DND-41 (cell line): Measurements from ENCODE around the gene ID3.

Experiments used
- ATAC-seq: fragments of 200-7000 bp; cut with Tn5 transposase; 3 replicates; pipeline ENCODE4 v1.9.1; 2021; ENCODE audit warnings: low read depth; ENCODE audit not compliant: insufficient read depth
- DNase-seq: peaks from one replicate; pipeline ENCODE4 v3.0.0-alpha.2; 2020
- H2AFZ ChIP-seq: 2 replicates; pipeline ENCODE4 v1.6.0; 2012; ENCODE audit warnings: low read depth, low read length
- H3K27ac ChIP-seq: 2 replicates; pipeline ENCODE4 v1.5.1; 2012; ENCODE audit warnings: low read length, inconsistent platforms
- H3K27me3 ChIP-seq: fragments of 200-600 bp; sonication (generic); 2 replicates; pipeline ENCODE4 v1.6.0; 2012; ENCODE audit warnings: low read length, mild to moderate bottlenecking, inconsistent platforms; ENCODE audit not compliant: insufficient read depth, poor library complexity
- H3K36me3 ChIP-seq: 2 replicates; pipeline ENCODE4 v1.5.1; 2012; ENCODE audit warnings: low read length, inconsistent platforms; ENCODE audit not compliant: insufficient read depth
- H3K4me1 ChIP-seq: 2 replicates; pipeline ENCODE4 v1.5.1; 2012; ENCODE audit warnings: mild to moderate bottlenecking, low read length; ENCODE audit not compliant: insufficient read depth
- H3K4me2 ChIP-seq: 2 replicates; pipeline ENCODE4 v1.6.0; 2012; ENCODE audit warnings: mild to moderate bottlenecking, moderate library complexity, low read length, inconsistent platforms; ENCODE audit not compliant: insufficient read depth
- H3K4me3 ChIP-seq, 2 experiments: fragments of 200-600 bp in 1 of 2; shearing (Covaris generic) in 1 of 2; 2 replicates each; pipeline ENCODE4 v1.5.1; 2012 to 2016; ENCODE audit warnings: inconsistent platforms in 2 of 2, low read length in 2 of 2, mild to moderate bottlenecking in 2 of 2, low read depth in 1 of 2, moderate library complexity in 1 of 2
- H3K79me2 ChIP-seq: 2 replicates; pipeline ENCODE4 v1.6.0; 2012; ENCODE audit warnings: low read length, inconsistent platforms; ENCODE audit not compliant: insufficient read depth
- H3K9ac ChIP-seq: 2 replicates; pipeline ENCODE4 v1.6.0; 2012; ENCODE audit warnings: low read depth, mild to moderate bottlenecking, inconsistent platforms, low read length, moderate library complexity
- H3K9me3 ChIP-seq: 2 replicates; pipeline ENCODE4 v1.5.1; 2012; ENCODE audit warnings: low read length, moderate library complexity, mild to moderate bottlenecking, inconsistent platforms; ENCODE audit not compliant: insufficient read depth, severe bottlenecking
- H4K20me1 ChIP-seq: 2 replicates; pipeline ENCODE4 v1.6.0; 2012; ENCODE audit warnings: low read length; ENCODE audit not compliant: insufficient read depth
- EZH2 ChIP-seq: IDR thresholded peaks from 3 replicates; pipeline ENCODE4 v1.6.1; 2012; ENCODE audit warnings: borderline replicate concordance, low read depth, mild to moderate bottlenecking, moderate library complexity, low read length, inconsistent platforms; ENCODE audit not compliant: severe bottlenecking
- TF ChIP-seq, protein P1 (sequence below): IDR thresholded peaks from 2 replicates; pipeline ENCODE4 v1.5.1; 2012; ENCODE audit warnings: borderline replicate concordance, low read length, moderate library complexity, mild to moderate bottlenecking; ENCODE audit not compliant: poor library complexity, severe bottlenecking; ENCODE audit errors: extremely low read depth

ID3 gene

DNA sequence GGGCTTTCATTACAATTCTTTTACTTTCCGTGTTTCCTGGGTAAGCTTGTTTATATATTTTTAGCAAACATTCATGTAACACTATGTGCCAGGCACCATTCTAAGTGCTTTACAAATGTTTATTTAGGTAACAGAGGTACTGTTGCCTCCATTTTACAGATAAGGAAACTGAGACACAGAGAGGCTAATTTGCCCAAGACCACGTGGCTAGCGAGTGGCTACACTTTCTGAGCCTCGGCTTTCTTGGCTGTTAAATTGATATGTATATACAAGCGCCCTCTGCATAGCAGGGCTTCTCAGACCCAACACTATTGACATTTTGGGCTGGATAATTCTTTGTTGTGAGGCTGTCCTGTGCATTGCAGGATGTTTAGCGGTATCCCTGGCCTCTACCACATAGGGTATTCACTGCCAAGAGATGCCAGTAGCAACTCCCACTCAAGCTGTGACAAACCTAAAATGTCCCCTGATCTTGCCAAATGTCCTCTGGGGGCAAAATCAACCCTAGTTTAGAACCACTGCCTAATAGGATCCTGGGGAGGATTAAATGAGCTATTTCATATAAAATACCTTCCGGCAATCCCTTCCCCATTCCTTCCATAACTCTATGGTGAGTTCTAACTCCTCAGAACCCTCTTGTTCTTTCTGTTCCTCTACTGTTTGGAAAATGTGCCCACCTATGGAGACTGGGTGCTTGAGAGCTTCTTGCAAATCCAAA is 17.2 kb upstream of the ID3 start:
- H3K4me3 ChIP-seq, result no peak overlapping the region
- no peak for TF ChIP-seq EZH2
- TF ChIP-seq, protein P1, sequence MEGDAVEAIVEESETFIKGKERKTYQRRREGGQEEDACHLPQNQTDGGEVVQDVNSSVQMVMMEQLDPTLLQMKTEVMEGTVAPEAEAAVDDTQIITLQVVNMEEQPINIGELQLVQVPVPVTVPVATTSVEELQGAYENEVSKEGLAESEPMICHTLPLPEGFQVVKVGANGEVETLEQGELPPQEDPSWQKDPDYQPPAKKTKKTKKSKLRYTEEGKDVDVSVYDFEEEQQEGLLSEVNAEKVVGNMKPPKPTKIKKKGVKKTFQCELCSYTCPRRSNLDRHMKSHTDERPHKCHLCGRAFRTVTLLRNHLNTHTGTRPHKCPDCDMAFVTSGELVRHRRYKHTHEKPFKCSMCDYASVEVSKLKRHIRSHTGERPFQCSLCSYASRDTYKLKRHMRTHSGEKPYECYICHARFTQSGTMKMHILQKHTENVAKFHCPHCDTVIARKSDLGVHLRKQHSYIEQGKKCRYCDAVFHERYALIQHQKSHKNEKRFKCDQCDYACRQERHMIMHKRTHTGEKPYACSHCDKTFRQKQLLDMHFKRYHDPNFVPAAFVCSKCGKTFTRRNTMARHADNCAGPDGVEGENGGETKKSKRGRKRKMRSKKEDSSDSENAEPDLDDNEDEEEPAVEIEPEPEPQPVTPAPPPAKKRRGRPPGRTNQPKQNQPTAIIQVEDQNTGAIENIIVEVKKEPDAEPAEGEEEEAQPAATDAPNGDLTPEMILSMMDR, result no peak
- ATAC-seq, result no peak

DNA sequence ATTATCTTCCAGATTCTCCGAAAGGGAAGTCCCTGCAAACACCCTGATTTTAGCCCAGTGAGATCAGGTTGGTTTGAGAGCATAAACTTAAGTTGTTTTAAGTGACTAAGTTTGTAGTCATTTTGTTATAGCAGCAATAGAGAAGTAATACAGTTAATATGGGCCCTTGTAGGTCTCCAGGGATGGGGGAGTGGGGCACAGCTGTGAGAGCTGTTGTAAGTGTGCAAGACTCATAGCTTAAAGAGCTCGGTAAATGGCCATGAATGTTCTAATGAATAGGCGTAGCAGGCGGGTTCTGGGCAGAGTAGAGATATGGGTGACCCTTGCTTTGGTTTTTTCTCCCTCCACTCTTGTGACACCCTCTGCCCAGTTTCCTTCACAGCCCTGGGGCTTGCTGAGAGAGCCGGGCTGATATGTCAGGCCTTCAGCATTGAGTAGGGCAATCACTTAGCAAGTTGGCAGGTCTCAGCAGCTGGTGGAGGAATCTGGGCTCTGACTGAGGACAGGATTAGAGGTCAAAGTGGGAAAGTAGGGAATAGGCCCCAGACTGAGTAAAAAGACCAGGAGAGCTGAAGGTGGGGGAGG is 16.0 kb upstream of the ID3 start:
- Histone ChIP-seq H3K4me3 (no peak overlapping the region), H3K9ac (no peak overlapping the region), H4K20me1 (no peaks in the 10 kb centered on the region), H2AFZ (no peak overlapping the region), H3K4me2 (no peak overlapping the region), H3K9me3 (no peaks in the 10 kb centered on the region), H3K79me2 (no peaks in the 10 kb centered on the region), H3K4me1 (no peaks in the 10 kb centered on the region), H3K36me3 (no peaks in the 10 kb centered on the region), H3K27me3 (no peaks in the 10 kb centered on the region), H3K27ac (no peak overlapping the region)
- TF ChIP-seq, protein P1, result no peak
- no peak for TF ChIP-seq EZH2
- DNase-seq (no peak), ATAC-seq (no peak)

More for the DNA sequence above, 17.2 kb upstream of the ID3 start:
- DNase-seq, result no peak
- no peaks in the 10 kb centered on the region for H3K9me3 ChIP-seq
- H3K36me3 ChIP-seq, result no peaks in the 10 kb centered on the region
- no peaks in the 10 kb centered on the region for H4K20me1 ChIP-seq
- no peaks in the 10 kb centered on the region for H3K27me3 ChIP-seq
- no peak overlapping the region for H3K4me2 ChIP-seq
- H2AFZ ChIP-seq, result no peak overlapping the region
- no peaks in the 10 kb centered on the region for H3K4me1 ChIP-seq
- no peaks in the 10 kb centered on the region for H3K79me2 ChIP-seq
- no peak overlapping the region for H3K9ac ChIP-seq
- no peak overlapping the region for H3K27ac ChIP-seq

DNA sequence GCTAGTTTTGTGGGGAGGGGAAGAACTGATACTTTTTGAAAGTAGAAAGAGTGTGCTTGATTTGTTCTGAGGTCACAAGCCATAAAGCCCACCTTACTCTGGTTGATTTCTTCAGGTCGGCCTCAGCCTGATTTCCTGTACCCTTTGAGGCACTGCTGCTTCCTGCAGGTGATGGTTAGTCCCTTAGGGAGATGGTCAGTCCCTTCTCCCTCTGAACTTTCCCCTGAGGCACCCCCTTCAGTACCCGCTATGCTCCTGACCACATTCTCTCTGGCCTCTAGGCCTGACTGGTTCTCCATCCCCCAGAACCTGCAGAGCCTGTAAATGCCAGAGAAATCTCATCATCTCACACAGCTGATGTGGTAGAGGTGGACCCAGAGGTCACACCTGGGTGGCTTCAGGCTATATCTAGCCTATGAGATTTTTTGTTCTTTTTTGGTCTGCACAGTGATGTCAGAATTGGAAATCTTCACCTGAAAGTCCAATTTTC is 15.0 kb upstream of the ID3 start:
- Histone ChIP-seq H3K4me1 (no peaks in the 10 kb centered on the region), H3K9ac (no peak overlapping the region), H3K79me2 (no peaks in the 10 kb centered on the region), H2AFZ (no peak overlapping the region), H3K4me2 (no peak overlapping the region), H3K4me3 (no peak overlapping the region), H3K36me3 (no peaks in the 10 kb centered on the region), H3K27ac (no peak overlapping the region), H3K9me3 (no peaks in the 10 kb centered on the region), H3K27me3 (peaks cover 5% of the 10 kb centered on the region), H4K20me1 (no peaks in the 10 kb centered on the region)
- TF ChIP-seq EZH2, result no peak
- TF ChIP-seq, protein P1, result no peak
- ATAC-seq (no peak), DNase-seq (no peak)
